ENCODE results near the gene DOCK3.
A peak's percentile ranks its signal among the peaks of the same experiment; 100 is the strongest.
"Not testable (repeated sequence)": the region's sequence is repeated elsewhere in the genome, so short reads cannot be mapped to it uniquely, and the experiment has no call there.

DOCK3 gene

DNA sequence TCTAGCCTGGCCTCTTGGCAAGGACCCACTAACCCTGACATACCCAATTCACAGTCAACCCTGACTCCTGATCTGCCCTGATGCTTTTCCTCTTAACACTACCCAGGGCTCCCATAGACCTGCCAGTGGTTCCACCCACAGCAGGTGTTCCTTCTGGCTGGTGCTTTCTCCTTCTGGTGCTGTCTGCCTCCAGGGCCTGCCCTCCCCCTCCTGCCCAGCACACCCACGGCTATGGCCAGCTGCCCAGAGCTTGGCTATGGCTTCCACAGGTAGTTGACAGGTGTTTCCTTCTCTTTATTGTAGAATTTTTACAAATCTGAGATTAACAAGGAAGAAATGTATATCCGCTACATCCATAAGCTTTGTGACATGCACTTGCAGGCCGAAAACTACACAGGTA, 663.9 kb downstream of the DOCK3 start:
- DNase-seq = no peak

DNA sequence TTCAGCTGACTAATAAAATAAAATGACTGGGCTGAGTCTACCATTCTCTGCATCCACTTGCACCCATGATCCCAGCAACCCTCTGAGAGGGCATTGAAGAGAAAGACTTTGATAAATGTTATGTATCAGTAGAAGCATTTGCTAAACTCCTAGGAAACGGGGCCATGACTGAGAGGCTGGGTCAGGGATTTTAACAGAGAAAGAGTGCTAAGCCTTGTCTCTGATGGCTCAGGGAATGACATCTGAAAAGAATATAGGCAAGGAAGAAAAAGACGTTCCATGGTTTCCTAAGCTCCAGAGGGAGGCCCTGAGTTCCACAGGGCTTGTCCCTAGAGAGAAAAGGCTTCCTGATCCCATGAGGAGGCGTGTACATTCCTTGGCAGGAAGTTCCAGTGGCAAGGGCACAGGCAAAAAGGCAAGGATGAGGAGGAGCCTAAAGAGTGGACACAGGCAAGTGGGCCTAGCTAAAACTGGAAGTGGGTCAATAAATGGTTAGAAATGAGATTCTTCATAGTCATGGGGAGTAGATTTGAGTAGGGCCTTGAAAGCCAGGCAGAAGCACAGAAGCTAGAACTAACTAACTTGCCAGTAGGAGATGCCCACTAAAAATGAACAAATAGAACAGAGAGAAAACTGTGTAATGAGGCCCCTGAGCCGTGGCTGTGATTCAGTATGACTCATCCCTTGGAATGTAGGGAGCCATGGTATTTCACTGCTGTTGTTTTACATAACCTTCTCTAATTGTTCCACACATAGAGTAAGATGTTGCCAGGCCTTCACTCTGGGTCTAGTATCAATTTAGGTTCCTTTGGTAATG, 665.5 kb downstream of the DOCK3 start:
- DNase-seq = no peak

- no peak for DNase-seq
Measured at GRCh38 chr3:51340989-51341636, 666.4 kb downstream of the DOCK3 start.

DNA sequence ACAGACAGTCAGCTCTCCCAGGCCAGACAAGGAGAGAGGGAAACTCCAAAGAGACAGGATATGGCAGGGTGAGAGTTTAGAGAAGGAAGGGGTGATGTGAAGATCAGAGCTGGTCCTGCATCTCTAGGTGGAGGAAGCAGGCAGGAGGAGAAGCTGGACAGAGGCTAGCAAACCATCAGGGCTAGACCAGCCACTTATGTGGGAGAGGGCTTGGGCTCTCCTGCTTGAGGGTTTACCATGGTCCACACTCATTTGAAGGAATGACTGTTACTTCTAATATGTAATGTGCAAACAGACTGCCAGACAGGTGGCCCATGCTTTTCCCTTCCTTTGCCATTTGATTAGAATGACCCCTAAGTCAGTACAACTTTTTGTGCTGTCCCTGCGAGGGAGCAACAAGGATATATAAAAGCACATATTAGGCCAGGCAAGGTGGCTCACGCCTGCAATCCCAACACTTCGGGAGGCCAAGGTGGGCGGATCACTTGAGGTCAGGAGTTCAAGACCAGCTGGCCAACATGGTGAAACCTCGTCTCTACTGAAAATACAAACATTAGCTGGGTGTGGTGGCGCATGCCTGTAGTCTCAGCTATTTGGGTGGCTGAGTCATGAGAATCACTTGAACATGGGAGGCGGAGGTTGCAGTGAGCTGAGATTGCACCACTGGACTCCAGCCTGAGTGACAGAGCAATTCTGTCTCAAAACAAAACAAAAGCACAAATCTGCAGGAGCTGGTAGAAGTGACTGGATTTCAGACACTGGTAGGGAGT, 669.4 kb downstream of the DOCK3 start:
- no peak for DNase-seq

GRCh38 chr3:51350751-51351150, 676.0 kb downstream of the DOCK3 start:
- DNase-seq = no peak

DNA sequence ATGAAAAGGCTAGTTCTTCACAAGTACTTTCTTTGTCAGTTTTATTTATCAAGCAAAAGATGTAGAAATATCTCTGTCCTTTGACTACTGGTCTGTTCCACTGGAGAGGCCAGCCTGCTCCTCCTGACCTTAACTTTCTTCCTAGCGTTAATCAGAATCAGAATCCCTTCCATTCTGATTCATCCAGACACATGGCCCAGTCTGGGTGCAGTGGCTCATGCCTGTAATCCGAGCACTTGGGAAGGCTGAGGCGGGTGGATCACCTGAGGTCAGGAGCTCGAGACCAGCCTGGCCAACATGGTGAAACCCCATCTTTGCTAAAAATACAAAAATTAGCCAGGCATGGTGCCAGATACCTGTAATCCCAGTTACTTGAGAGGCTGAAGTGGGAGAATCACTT, 678.4 kb downstream of the DOCK3 start:
- DNase-seq = no peak

- no peak for DNase-seq
Measured at GRCh38 chr3:51353691-51354090, 679.0 kb downstream of the DOCK3 start.

GRCh38 chr3:51354172-51354571, 679.4 kb downstream of the DOCK3 start:
- no peak for DNase-seq

GRCh38 chr3:51354731-51355615, 680.2 kb downstream of the DOCK3 start:
- DNase-seq = no peak

DNA sequence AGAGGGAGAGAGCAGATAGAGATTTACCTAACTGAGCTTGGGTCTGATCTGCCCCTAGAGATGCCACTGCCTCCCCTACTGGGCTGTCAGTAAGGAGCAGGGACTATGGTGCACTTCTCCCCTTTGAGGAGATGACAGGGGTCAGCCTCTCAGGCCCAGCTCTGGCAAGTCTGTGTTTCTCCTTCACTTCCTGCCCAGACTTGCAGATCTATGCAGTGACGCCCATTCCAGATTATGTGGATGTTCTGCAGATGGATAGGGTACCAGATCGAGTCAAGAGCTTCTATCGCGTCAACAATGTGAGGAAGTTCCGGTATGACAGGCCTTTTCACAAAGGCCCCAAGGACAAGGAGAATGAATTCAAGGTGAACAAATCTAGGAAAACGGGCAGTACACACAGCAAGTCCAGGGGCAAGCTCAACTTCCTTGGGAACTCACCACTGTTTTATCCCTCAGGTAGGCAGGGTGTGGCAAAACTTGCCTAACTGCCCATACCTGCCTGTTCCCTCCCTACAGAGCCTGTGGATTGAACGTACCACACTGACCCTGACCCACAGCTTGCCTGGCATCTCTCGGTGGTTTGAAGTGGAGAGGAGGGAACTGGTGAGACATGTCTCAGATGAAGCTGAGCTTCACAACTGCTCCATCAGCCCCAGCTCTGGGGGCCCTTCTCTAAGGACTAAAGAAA, 681.3 kb downstream of the DOCK3 start:
- no peak for DNase-seq

GRCh38 chr3:51357856-51358255, 683.1 kb downstream of the DOCK3 start:
- no peak for DNase-seq

GRCh38 chr3:51358981-51359380, 684.3 kb downstream of the DOCK3 start:
- DNase-seq = no peak

- DNase-seq = no peak
Measured at GRCh38 chr3:51360806-51361205, 686.1 kb downstream of the DOCK3 start.

DNA sequence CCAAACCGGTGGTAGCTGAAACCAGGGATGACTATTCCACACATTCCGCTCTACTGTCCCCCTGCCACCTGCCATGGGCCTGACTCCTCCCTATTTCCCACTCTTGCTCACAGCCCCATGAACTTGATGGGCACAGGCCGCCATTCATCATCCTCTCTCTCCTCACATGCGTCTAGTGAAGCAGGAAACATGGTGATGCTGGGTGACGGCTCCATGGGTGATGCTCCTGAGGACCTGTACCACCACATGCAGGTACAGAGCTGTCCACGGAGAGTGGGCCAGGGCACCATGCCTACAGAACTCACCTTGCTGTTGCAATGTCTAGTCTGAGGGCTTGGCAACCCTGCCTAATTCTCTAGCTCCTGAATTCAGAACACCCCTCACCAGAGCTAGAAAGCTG, 687.0 kb downstream of the DOCK3 start:
- no peak for DNase-seq

DNA sequence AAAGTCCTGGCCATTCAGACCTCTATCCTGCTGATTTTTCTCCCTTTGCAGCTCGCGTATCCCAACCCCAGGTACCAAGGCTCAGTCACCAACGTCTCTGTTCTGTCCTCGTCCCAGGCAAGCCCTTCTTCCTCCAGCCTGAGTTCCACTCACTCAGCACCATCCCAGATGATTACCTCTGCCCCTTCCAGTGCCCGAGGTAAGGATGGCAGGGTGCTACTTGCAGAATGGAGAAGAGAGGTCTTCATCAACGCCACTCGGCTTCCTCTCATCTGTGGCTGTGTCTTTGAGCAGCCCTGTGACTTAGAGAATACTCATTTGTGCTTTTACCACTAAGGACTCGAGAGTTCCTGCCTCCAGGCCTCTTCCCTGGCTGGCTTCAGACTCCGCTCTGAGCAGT, 687.7 kb downstream of the DOCK3 start:
- DNase-seq = no peak

DNA sequence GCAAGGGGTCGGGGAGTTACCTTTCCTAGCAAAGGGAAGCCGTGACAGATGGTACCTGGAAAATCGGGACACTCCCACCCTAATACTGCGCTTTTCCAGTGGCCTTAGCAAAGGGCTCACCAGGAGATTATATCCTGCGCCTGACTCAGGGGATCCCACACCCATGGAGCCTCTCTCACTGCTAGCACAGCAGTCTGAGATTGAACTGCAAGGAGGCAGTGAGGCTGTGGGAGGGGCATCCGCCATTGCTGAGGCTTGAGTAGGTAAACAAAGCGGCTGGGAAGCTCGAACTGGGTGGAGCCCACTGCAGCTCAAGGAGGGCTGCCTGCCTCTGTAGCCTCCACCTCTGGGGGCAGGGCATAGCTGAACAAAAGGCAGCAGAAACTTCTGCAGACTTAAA, 693.5 kb downstream of the DOCK3 start:
- DNase-seq = not testable (repeated sequence)

DNA sequence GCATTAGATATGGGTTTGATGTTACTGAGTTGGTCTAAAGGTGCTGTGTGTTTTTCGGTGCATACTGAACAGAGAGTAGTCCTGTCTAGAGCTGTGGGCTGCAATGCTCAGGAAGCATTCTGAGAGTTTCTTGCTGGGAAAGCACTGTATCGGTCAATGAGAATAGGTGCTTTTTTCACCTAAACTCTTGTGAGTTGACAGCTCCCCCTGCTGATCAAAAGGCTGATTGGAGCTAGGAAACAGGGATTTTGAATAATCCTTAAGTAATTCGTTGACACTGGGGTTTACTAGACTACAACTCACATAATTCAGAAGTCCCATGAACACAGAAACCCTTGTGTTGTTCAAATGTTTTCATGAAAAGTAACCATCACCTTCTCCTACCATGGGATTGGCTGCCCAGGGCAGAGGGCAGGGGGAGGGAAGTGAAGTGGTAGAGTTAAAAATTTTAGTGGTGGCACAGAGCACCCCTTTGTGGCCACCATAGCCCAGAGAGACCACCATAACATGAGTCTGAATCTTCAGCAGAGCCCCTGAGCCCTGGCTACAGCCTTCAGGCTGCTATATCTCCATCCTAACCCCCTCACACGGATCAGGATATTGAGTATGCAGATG, 697.3 kb downstream of the DOCK3 start:
- peak; percentile 60 for DNase-seq

- no peak for DNase-seq
Measured at GRCh38 chr3:51373658-51374421, 699.1 kb downstream of the DOCK3 start.

GRCh38 chr3:51374456-51374855, 699.7 kb downstream of the DOCK3 start:
- no peak for DNase-seq

DNA sequence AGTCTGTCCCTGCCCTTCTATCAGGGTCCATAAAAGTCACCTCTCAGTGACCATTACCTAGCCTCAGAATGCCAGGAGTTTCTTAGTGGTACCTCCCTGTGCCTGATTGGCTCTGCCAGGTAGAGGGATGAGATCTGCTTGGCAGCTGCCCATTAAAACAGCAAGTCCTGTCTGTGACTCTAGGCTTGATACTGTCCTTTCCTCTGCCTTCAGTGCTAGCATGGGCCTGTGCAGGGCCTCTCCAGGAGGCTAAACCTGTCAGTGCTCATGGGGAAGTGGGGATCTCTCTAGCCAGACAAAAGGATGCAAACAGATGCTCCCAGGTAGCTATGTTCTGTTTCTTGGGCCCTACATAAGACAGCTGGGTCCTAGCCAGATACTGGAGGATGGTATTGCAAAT, 700.4 kb downstream of the DOCK3 start:
- no peak for DNase-seq

DNA sequence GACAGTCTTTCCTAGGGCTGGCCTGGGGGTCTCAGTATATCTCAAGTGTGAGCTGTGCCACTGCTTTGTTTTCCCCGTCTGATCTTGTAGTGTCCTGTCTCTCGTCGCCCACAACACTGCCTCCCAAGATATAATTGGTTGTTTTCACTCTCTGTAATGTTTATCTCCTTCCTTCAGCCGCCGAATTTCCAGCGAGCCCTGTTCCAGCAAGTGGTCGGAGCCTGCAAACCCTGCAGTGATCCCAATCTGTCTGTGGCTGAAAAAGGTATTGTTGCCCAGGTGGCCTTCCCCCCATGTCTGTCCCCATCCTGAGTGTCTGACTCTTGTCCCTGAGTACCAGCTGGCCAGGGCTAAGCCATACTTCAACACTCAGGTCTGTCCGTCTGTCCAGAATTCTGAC, 700.8 kb downstream of the DOCK3 start:
- no peak for DNase-seq

Data from activated CD4-positive, alpha-beta T cell treated with anti-CD3 and anti-CD28 coated beads, Interleukin-2, amount 50 U/mL, for 1 hour (primary cell).